ENCODE results near the gene PLCD3. TPM values are rescaled to one million over a fixed set of nuclear protein-coding genes. Genes with fewer than 3 reads are reported as not detected.

Gene PLCD3
- total and polyA plus RNA-seq, 2 of the 13 experiments (the other 11 are each of a cell fraction or from before 2014, with no cell fraction given): 11.3 to 39.1 TPM

- TF ChIP-seq CEBPZ (IDR thresholded peaks at IDR 0.05; ENCODE audit: low read length) (no peak), YEATS2 (CRISPR knock-in tag; IDR thresholded peaks at IDR 0.05; ENCODE audit: borderline replicate concordance) (peak; percentile 82), NCOA1 (CRISPR knock-in tag; IDR thresholded peaks at IDR 0.05) (peak; percentile 67; the same call in 1 of the 2 replicates), JARID2 (CRISPR knock-in tag; IDR thresholded peaks at IDR 0.05; ENCODE audit: insufficient replicate concordance) (peak; percentile 29), ZFP36L2 (CRISPR knock-in tag; IDR thresholded peaks at IDR 0.05) (no peak; the same call in none of the 2 replicates), ZNF660 (CRISPR knock-in tag; IDR thresholded peaks at IDR 0.05; ENCODE audit: borderline replicate concordance, low read depth) (no peak; the same call in 1 of the 2 replicates), TMF1 (CRISPR knock-in tag; IDR thresholded peaks at IDR 0.05; ENCODE audit: low read depth) (no peak), JDP2 (CRISPR knock-in tag; IDR thresholded peaks at IDR 0.05; ENCODE audit: borderline replicate concordance) (no peak; the same call in 1 of the 2 replicates), KDM6A (CRISPR knock-in tag; IDR thresholded peaks at IDR 0.05; ENCODE audit: low read depth) (no peak), MNT (IDR thresholded peaks at IDR 0.05) (peak; percentile 63; the same call in 1 of the 2 replicates), ZNF224 (CRISPR knock-in tag; IDR thresholded peaks at IDR 0.05) (no peak; the same call in 1 of the 2 replicates), ZNF713 (CRISPR knock-in tag; IDR thresholded peaks at IDR 0.05) (no peak), ZNF770 (CRISPR knock-in tag; IDR thresholded peaks at IDR 0.05) (peak; percentile 80), RBM22 (optimal IDR thresholded peaks at IDR 0.05; ENCODE audit: low read length) (no peak), FOSL2 (CRISPR knock-in tag; IDR thresholded peaks at IDR 0.05) (peak; percentile 52), SPEN (CRISPR knock-in tag; IDR thresholded peaks at IDR 0.05; ENCODE audit: low read depth) (peak; percentile 67), RFXAP (CRISPR knock-in tag; IDR thresholded peaks at IDR 0.05; ENCODE audit: borderline replicate concordance) (peak; percentile 5; the same call in 1 of the 2 replicates), BRF2 (CRISPR knock-in tag; IDR thresholded peaks at IDR 0.05) (no peak), ZNF580 (CRISPR knock-in tag; IDR thresholded peaks at IDR 0.05; ENCODE audit: borderline replicate concordance, low read depth) (peak; percentile 66)
Observed at GRCh38 chr17:45161288-45162024, 29.1 kb upstream of the PLCD3 start, which contains the start of gene HEXIM2 (continued).
